HCT116 (cell line): ENCODE data around the gene UGT1A3. TPM values are rescaled to one million over a fixed set of nuclear protein-coding genes. Genes with fewer than 3 reads are reported as not detected.

ENCODE experiments used
- ATAC-seq: fragments of 200-7000 bp; cut with Tn5 transposase; 2 replicates; pipeline ENCODE4 v1.9.1; 2020; ENCODE audit warnings: mild to moderate bottlenecking, moderate library complexity
- BruUV-seq: library from RNA; stranded (reverse); fragments of 400-500 nt; replicated peaks from 2 replicates; lab custom pipeline; 2021; lab: Mats Ljungman, UMichigan
- CTCF ChIA-PET: fragments of 300-600 bp; sonication (Branson Sonifier 250); formaldehyde crosslinking; loops from one replicate; lab custom pipeline; 2021; ENCODE audit warnings: antibody characterized with exemption; lab: Charles Lee
- POLR2A ChIA-PET: fragments of 300-600, 350-600 bp; sonication (Branson Sonifier 250); formaldehyde crosslinking; loops from one replicate; lab custom pipeline; 2021; ENCODE audit warnings: antibody characterized with exemption; lab: Charles Lee
- RAD21 ChIA-PET, 2 experiments: fragments of 300-600 bp; sonication (Branson Sonifier 250); formaldehyde crosslinking; loops; one replicate each; lab custom pipeline; 2023; ENCODE audit warnings: low total read pairs in 2 of 2; ENCODE audit not compliant: uncharacterized antibody in 2 of 2, unreplicated experiment in 2 of 2, low non-redundant PET in 1 of 2; lab: Charles Lee
- DNase-seq: peaks from one replicate; pipeline ENCODE4 v3.0.0-alpha.2; 2010; ENCODE audit warnings: low read depth, low spot score
- H2AFZ ChIP-seq: fragments of 200-600 bp; shearing (Covaris generic), sonication (generic); 2 replicates; pipeline ENCODE4 v1.6.1; 2017; ENCODE audit warnings: low read depth, mixed run types, mixed read lengths, antibody characterized with exemption, low read length; ENCODE audit not compliant: poor library complexity, severe bottlenecking
- H3K27ac ChIP-seq: 2 replicates; pipeline ENCODE4 v1.5.1; 2012; ENCODE audit warnings: low read depth, low read length
- H3K27me3 ChIP-seq: fragments of 200-600 bp; sonication (generic); 2 replicates; pipeline ENCODE4 v1.6.1; 2016; ENCODE audit warnings: mixed run types, low read length, mixed read lengths; ENCODE audit not compliant: insufficient read depth
- H3K36me3 ChIP-seq, 2 experiments: fragments of 200-500 bp in 1 of 2; fragments of 200-600 bp in 1 of 2; sonication (Bioruptor generic) in 1 of 2; sonication (generic) in 1 of 2; 2 replicates each; pipeline versions ENCODE4 v1.5.1 to v1.6.1; 2014 to 2016; ENCODE audit warnings: low read length in 2 of 2, inconsistent platforms in 1 of 2, mixed read lengths in 1 of 2, mixed run types in 1 of 2; ENCODE audit not compliant: insufficient read depth in 2 of 2, control insufficient read depth in 1 of 2
- H3K4me1 ChIP-seq, 2 experiments: fragments of 200-600 bp in 1 of 2; sonication (generic) in 1 of 2; 2 replicates each; pipeline versions ENCODE4 v1.5.1 to v1.6.1; 2012 to 2017; ENCODE audit warnings: low read length in 2 of 2, inconsistent platforms in 1 of 2, mild to moderate bottlenecking in 1 of 2, mixed read lengths in 1 of 2, mixed run types in 1 of 2, moderate library complexity in 1 of 2; ENCODE audit not compliant: insufficient read depth in 2 of 2, control insufficient read depth in 1 of 2
- H3K4me2 ChIP-seq: fragments of 200-600 bp; sonication (generic); 2 replicates; pipeline ENCODE4 v1.6.1; 2017; ENCODE audit warnings: mixed run types, low read length, mixed read lengths
- H3K4me3 ChIP-seq, 2 experiments: fragments of 200-600 bp in 1 of 2; sonication (generic) in 1 of 2; replicated peaks in 1 of 2; 2 replicates each; pipeline ENCODE4 v1.5.1; 2011 to 2016; ENCODE audit warnings: low read length in 2 of 2, control low read depth in 1 of 2, low read depth in 1 of 2, mild to moderate bottlenecking in 1 of 2, mixed read lengths in 1 of 2, mixed run types in 1 of 2
- H3K79me2 ChIP-seq: fragments of 200-600 bp; sonication (generic); 2 replicates; pipeline ENCODE4 v1.6.1; 2017; ENCODE audit warnings: mild to moderate bottlenecking, mixed run types, low read length, moderate library complexity, mixed read lengths; ENCODE audit not compliant: insufficient read depth
- H3K9ac ChIP-seq: fragments of 200-600 bp; sonication (generic); 2 replicates; pipeline ENCODE4 v1.6.1; 2016; ENCODE audit warnings: low read length, mixed read lengths
- H3K9me2 ChIP-seq: fragments of 200-600 bp; sonication (generic), shearing (Covaris generic); 2 replicates; pipeline ENCODE4 v1.6.1; 2017; ENCODE audit warnings: mixed run types, mild to moderate bottlenecking, moderate library complexity; ENCODE audit not compliant: insufficient read depth
- H3K9me3 ChIP-seq, 2 experiments: fragments of 200-500 bp in 1 of 2; fragments of 200-600 bp in 1 of 2; sonication (Bioruptor generic) in 1 of 2; sonication (generic) in 1 of 2; 2 replicates each; pipeline ENCODE4 v1.6.1; 2014 to 2017; ENCODE audit warnings: low read length in 2 of 2, mixed read lengths in 2 of 2, inconsistent platforms in 1 of 2, low read depth in 1 of 2, mild to moderate bottlenecking in 1 of 2, mixed run types in 1 of 2, moderate library complexity in 1 of 2; ENCODE audit not compliant: control insufficient read depth in 1 of 2, insufficient read depth in 1 of 2
- H4K20me1 ChIP-seq: fragments of 200-600 bp; sonication (generic), shearing (Covaris generic); 2 replicates; pipeline ENCODE4 v1.6.1; 2017; ENCODE audit warnings: mixed run types, mild to moderate bottlenecking, moderate library complexity; ENCODE audit not compliant: insufficient read depth
- ATF3 ChIP-seq: IDR thresholded peaks from 2 replicates; pipeline ENCODE4 v1.6.1; 2012
- CBX3 ChIP-seq: IDR thresholded peaks from 2 replicates; pipeline ENCODE4 v1.6.1; 2012; ENCODE audit warnings: low read depth
- CTCF ChIP-seq, 3 experiments: fragments of 200-600 bp in 1 of 3; sonication (generic) in 1 of 3; IDR thresholded peaks in 2 of 3; conservative IDR thresholded peaks in 1 of 3; 2 replicates each; pipeline ENCODE4 v1.5.1; 2012 to 2017; ENCODE audit warnings: low read depth in 2 of 3, low read length in 2 of 3, antibody characterized with exemption in 1 of 3, borderline replicate concordance in 1 of 3, control low read depth in 1 of 3, mild to moderate bottlenecking in 1 of 3, mixed read lengths in 1 of 3, mixed run types in 1 of 3, moderate library complexity in 1 of 3; ENCODE audit not compliant: insufficient read depth in 1 of 3
- EZH2 ChIP-seq: fragments of 200-600 bp; sonication (generic); IDR thresholded peaks from 2 replicates; pipeline ENCODE4 v1.6.1; 2017; ENCODE audit warnings: antibody characterized with exemption, mixed run types
- EZH2phosphoT487 ChIP-seq: fragments of 200-600 bp; IDR thresholded peaks from 2 replicates; pipeline ENCODE4 v1.6.1; 2018; ENCODE audit warnings: antibody characterized with exemption, borderline replicate concordance
- JUND ChIP-seq: IDR thresholded peaks from 2 replicates; pipeline ENCODE4 v1.6.1; 2012
- POLR2A ChIP-seq: IDR thresholded peaks from 2 replicates; pipeline ENCODE4 v1.7.0; 2011; ENCODE audit warnings: borderline replicate concordance; ENCODE audit not compliant: insufficient read depth, insufficient read length; ENCODE audit errors: extremely low read depth
- RAD21 ChIP-seq: IDR thresholded peaks from 2 replicates; pipeline ENCODE4 v1.6.1; 2012; ENCODE audit warnings: low read depth, mild to moderate bottlenecking
- REST ChIP-seq: IDR thresholded peaks from 2 replicates; pipeline ENCODE4 v1.6.1; 2012; ENCODE audit warnings: low read depth
- ZFX ChIP-seq: fragments of 450-650 bp; IDR thresholded peaks from 2 replicates; pipeline ENCODE4 v1.6.1; 2017
- intact Hi-C: fragments of 100-400 bp; cut with micrococcal nuclease; formaldehyde crosslinking; loops from 2 replicates; pipeline ENCODE4 v1.10.0; 2022
- total RNA-seq: library from RNA; stranded (reverse); gene quantifications from one replicate; pipeline ENCODE4 v1.2.1, GENCODE V29; 2021; ENCODE audit not compliant: unreplicated experiment

The UGT1A3 gene
- total RNA-seq, 1 experiment from 2014 or later: not detected

GRCh38 chr2:233743464-233744259 lies 14.8 kb downstream of the UGT1A3 start:
- Histone ChIP-seq H3K27me3 (no peaks in the 10 kb centered on the region), H3K79me2 (no peaks in the 10 kb centered on the region), H3K27ac (no peak overlapping the region), H3K36me3 (no peaks in the 10 kb centered on the region), H3K9me3 (no peaks in the 10 kb centered on the region), H3K4me2 (no peak overlapping the region), H3K9me2 (no peaks in the 10 kb centered on the region), H4K20me1 (no peaks in the 10 kb centered on the region), H3K4me3 (no peak overlapping the region), H2AFZ (no peak overlapping the region), H3K4me1 (no peaks in the 10 kb centered on the region), H3K9ac (no peak overlapping the region)
- no peak for DNase-seq
- CTCF ChIA-PET: no interaction called here
- intact Hi-C loops: no loop called here
- ATAC-seq: no peak
- RAD21 ChIA-PET: no interaction called here
- no TSS peak for BruUV-seq
- POLR2A ChIA-PET: no interaction called here
- TF ChIP-seq JUND: no peak
- no peak for TF ChIP-seq EZH2
- no peak for TF ChIP-seq ZFX

- no peak overlapping the region for H2AFZ ChIP-seq
- no peaks in the 10 kb centered on the region for H3K36me3 ChIP-seq
- no peak overlapping the region for H3K9ac ChIP-seq
- POLR2A ChIA-PET: no interaction called here
- intact Hi-C loops: no loop called here
- H3K4me2 ChIP-seq: no peak overlapping the region
- H3K4me1 ChIP-seq: no peaks in the 10 kb centered on the region
- CTCF ChIA-PET: no interaction called here
- DNase-seq (no peak), ATAC-seq (no peak)
- H4K20me1 ChIP-seq: no peaks in the 10 kb centered on the region
- no peak overlapping the region for H3K27ac ChIP-seq
- no peaks in the 10 kb centered on the region for H3K27me3 ChIP-seq
- BruUV-seq: no TSS peak
- RAD21 ChIA-PET: no interaction called here
- no peak overlapping the region for H3K4me3 ChIP-seq
- no peaks in the 10 kb centered on the region for H3K9me3 ChIP-seq
- H3K9me2 ChIP-seq: no peaks in the 10 kb centered on the region
- no peak for TF ChIP-seq EZH2
- no peak for TF ChIP-seq CTCF (IDR thresholded peaks at IDR 0.05 in 2 of 3, conservative IDR thresholded peaks at IDR 0.05 in 1 of 3; ENCODE audit: borderline replicate concordance in 1 of 3, insufficient read depth in 1 of 3, low read depth in 2 of 3, low read length in 2 of 3)
- no peak for TF ChIP-seq POLR2A
- no peak for TF ChIP-seq EZH2phosphoT487
- no peak for TF ChIP-seq RAD21
- no peak for TF ChIP-seq ATF3
- TF ChIP-seq JUND: no peak
- TF ChIP-seq CBX3: no peak
- no peak for TF ChIP-seq REST
- no peaks in the 10 kb centered on the region for H3K79me2 ChIP-seq
These were observed 16.4 kb downstream of the UGT1A3 start for GRCh38 chr2:233745073-233745755.
